ENCODE measurements around the gene GCKR.

Gene GCKR

GRCh38 chr2:27572439-27572838 is 75.8 kb downstream of the GCKR start:
- DNase-seq (no peak), ATAC-seq (no peak)

- DNase-seq (no peak), ATAC-seq (no peak)
Measured at GRCh38 chr2:27572998-27573429, 76.4 kb downstream of the GCKR start.

All from stimulated activated naive CD8-positive, alpha-beta T cell treated with anti-CD3 and anti-CD28 coated beads, Interleukin-15, Interleukin-2, amounts not matched to agents 100 U/mL and 50 U/mL, for 24 hours (primary cell).